Measurements from ENCODE around the gene NR1H3.
A peak's percentile ranks its signal among the peaks of the same experiment; 100 is the strongest.

NR1H3 gene

GRCh38 chr11:47270331-47271271 is 12.8 kb downstream of the NR1H3 start:
- DNase-seq = peak; percentile 48

GRCh38 chr11:47271328-47271727 is 13.5 kb downstream of the NR1H3 start:
- DNase-seq = no peak

GRCh38 chr11:47271961-47272661 is 14.3 kb downstream of the NR1H3 start:
- DNase-seq = no peak

- no peak for DNase-seq
These were observed 14.9 kb downstream of the NR1H3 start for GRCh38 chr11:47272706-47273105.

- no peak for DNase-seq
These were observed 16.9 kb downstream of the NR1H3 start for GRCh38 chr11:47274495-47275235.

GRCh38 chr11:47276923-47277322 is 19.1 kb downstream of the NR1H3 start:
- DNase-seq = no peak

- DNase-seq = no peak
These were observed 20.3 kb downstream of the NR1H3 start for GRCh38 chr11:47278058-47278457.

- no peak for DNase-seq
These were observed 21.0 kb downstream of the NR1H3 start for GRCh38 chr11:47278769-47279168.

- DNase-seq = no peak
These were observed 22.3 kb downstream of the NR1H3 start for GRCh38 chr11:47280099-47280498.

- no peak for DNase-seq
These were observed 23.1 kb downstream of the NR1H3 start for GRCh38 chr11:47280860-47281259.

GRCh38 chr11:47282462-47282861 is 24.7 kb downstream of the NR1H3 start:
- DNase-seq = no peak

GRCh38 chr11:47284151-47284550 is 26.4 kb downstream of the NR1H3 start:
- no peak for DNase-seq

- DNase-seq = no peak
These were observed 28.4 kb downstream of the NR1H3 start for GRCh38 chr11:47285969-47286770.

GRCh38 chr11:47288066-47288465 is 30.3 kb downstream of the NR1H3 start:
- DNase-seq = no peak

- no peak for DNase-seq
These were observed 32.1 kb downstream of the NR1H3 start for GRCh38 chr11:47289856-47290255.

GRCh38 chr11:47295385-47295784 is 37.6 kb downstream of the NR1H3 start:
- DNase-seq = no peak

- DNase-seq = no peak
These were observed 38.2 kb downstream of the NR1H3 start for GRCh38 chr11:47296045-47296444.

- no peak for DNase-seq
These were observed 41.3 kb downstream of the NR1H3 start for GRCh38 chr11:47299078-47299477.

GRCh38 chr11:47302853-47303252 is 45.1 kb downstream of the NR1H3 start:
- no peak for DNase-seq

- DNase-seq = no peak
These were observed 48.1 kb downstream of the NR1H3 start for GRCh38 chr11:47305734-47306483.

GRCh38 chr11:47306484-47306844 is 48.7 kb downstream of the NR1H3 start:
- no peak for DNase-seq

Data from CD4-positive, alpha-beta T cell treated with Interleukin-12 subunit alpha and Interleukin-12 subunit beta, for 1 hour (primary cell).